GM19463 (cell line): Measurements from ENCODE around the gene CENPU.
"Not testable (repeated sequence)": the region's sequence is repeated elsewhere in the genome, so short reads cannot be mapped to it uniquely, and the experiment has no call there.

Source experiments
- ATAC-seq: cut with Tn5 transposase; IDR thresholded peaks from one replicate; pipeline ENCODE4 v1.9.1; 2021; ENCODE audit warnings: mild to moderate bottlenecking, moderate library complexity; ENCODE audit not compliant: unreplicated experiment

Gene CENPU

GRCh38 chr4:184752496-184753275 lies 18.8 kb upstream of the CENPU start:
- no peak for ATAC-seq

GRCh38 chr4:184751585-184751956 lies 17.7 kb upstream of the CENPU start:
- no peak for ATAC-seq

DNA sequence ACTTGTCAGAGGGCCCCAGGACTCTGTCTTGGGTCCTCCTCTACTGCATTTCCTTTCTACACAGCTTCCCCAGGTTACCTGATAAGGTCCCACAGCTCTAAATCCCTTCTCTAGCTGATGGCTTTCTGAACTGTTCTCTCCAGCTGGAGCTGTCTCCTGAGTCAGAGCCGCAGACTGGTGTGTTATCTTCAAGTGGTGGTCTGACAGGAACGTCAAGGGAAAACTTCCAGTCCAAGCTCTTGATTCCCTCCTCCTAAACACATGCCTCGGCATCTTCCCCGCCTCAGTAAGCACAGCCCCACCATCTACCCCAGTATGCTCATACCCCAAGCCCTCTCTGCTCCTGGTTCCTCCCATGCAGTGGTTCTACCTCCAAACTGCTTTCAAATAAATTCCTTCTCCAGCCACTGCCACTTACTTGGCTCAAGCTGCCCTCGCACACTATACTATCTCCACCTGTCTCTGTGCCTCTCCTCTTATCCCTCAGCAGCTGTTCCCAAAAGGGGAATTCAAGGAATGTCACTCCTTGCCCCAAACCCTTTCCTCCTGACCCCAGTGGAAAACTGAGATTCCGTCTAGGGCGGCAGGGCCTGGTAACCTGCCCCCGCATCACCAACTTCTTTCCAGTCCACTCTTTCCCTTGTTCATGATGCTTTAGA lies 17.2 kb upstream of the CENPU start:
- ATAC-seq: no peak

GRCh38 chr4:184748251-184748652 lies 14.4 kb upstream of the CENPU start:
- ATAC-seq: no peak

GRCh38 chr4:184747034-184747830 lies 13.3 kb upstream of the CENPU start:
- ATAC-seq: peak; percentile 40

GRCh38 chr4:184745831-184746795 lies 12.2 kb upstream of the CENPU start:
- no peak for ATAC-seq

GRCh38 chr4:184744236-184744635 lies 10.3 kb upstream of the CENPU start:
- no peak for ATAC-seq

GRCh38 chr4:184743650-184744049 lies 9.8 kb upstream of the CENPU start:
- no peak for ATAC-seq

DNA sequence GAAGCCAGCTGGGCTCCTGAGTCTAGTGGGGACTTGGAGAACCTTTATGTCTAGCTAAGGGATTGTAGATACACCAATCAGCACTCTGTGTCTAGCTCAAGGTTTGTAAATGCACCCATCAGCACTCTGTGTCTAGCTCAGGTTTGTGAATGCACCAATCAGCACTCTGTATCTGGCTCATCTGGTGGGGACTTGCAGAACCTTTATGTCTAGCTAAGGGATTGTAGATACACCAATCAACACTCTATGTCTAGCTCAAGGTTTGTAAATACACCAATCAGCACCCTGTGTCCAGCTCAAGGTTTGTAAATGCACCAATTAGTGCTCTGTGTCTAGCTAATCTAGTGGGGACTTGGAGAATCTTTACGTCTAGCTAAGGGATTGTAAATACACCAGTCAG lies 7.8 kb upstream of the CENPU start:
- ATAC-seq: not testable (repeated sequence)

- ATAC-seq: no peak
Observed at GRCh38 chr4:184740980-184741391, 7.1 kb upstream of the CENPU start.

DNA sequence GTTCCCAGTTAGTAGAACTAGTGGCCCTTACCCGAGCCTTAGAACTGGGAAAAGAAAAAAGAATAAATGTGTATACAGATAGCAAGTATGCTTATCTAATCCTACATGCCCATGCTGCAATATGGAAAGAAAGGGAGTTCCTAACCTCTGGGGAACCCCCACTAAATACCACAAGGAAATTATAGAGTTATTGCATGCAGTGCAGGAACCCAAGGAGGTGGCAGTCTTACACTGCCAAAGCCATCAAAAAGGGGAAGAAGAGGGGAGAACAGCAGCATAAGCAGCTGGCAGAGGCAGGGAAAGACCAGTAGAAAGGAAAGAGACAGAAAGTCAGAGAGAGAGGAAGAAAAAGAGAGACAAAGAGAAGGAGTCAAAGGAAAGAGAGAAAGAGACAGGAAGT lies 5.7 kb upstream of the CENPU start:
- ATAC-seq: not testable (repeated sequence)

- ATAC-seq: no peak
Observed at GRCh38 chr4:184734758-184735157, 862 bp upstream of the CENPU start.

- no peak for ATAC-seq
Observed at GRCh38 chr4:184732126-184732525, 1.8 kb downstream of the CENPU start.

GRCh38 chr4:184731056-184731455 lies 2.8 kb downstream of the CENPU start:
- no peak for ATAC-seq

GRCh38 chr4:184729946-184730345 lies 4.0 kb downstream of the CENPU start:
- no peak for ATAC-seq

DNA sequence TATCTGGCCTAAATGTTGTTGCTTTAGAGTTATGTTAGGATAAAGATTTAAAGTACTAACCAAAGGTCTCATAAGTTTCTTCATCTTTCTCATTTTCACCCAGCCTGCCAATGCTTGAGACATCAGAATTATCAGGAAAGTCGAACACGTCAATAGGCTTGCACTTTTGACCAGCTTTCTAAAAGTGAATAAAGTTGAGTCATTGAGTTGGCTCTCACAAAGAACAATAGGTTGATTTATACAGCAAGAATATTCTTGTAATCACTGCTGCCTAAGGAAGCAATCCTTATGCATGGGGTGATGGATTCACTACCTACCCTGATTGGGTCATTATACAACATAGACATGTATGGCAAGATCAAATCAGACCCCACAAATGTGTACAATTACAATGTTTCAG lies 5.0 kb downstream of the CENPU start:
- ATAC-seq: no peak

DNA sequence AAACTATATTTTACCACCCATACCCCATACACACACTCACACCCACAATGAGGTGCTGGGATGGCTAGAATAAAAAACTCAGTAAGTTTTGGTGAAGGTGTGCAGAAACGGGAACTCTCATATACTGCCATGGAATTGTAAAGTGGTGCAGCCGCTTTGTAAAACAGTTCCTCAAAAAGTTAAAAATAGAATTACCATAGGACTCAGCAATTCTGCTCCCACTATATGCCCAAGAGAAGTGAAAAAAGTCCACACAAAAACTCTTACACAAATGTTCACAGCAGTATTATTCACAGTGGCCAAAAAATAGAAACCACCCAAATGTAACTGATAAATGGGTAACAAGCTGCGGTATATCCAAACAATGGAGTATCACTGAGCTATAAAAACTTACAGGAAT lies 6.5 kb downstream of the CENPU start:
- ATAC-seq: no peak

DNA sequence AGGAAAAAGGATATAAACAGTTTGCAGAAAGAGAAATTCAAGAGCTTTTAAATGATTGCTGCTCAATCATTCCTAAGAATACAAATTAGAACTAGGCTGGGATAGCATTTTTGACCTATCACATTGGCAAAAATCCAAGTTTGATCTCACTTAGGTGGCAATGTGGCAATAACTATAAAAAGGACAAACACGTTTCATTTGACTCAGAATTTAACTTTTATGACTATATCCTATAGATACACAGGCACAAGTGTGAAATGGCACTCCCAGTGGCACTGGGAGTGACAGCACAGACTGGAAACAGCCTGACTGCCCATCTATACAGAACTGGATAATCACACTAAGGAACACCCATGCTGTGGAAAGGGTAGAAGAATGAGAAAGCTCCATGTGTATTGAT lies 11.1 kb downstream of the CENPU start:
- ATAC-seq: no peak

DNA sequence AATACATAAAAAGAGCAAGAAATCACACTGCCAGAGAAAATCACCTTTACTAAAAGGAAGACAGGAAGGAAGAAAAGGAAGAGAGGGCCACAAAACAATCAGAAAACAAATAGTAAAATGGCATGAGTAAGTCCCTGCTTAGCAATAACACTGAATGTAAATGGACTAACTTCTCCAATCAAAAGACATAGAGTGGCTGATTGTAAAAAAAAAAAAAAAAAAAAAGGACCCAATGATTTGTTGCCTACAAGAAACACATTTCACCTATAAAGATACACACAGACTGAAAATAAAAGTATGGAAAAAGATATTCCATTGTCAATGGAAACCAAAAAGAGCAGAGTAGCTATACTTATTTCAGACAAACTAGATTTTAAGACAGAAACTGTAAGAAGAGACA lies 12.6 kb downstream of the CENPU start:
- no peak for ATAC-seq

DNA sequence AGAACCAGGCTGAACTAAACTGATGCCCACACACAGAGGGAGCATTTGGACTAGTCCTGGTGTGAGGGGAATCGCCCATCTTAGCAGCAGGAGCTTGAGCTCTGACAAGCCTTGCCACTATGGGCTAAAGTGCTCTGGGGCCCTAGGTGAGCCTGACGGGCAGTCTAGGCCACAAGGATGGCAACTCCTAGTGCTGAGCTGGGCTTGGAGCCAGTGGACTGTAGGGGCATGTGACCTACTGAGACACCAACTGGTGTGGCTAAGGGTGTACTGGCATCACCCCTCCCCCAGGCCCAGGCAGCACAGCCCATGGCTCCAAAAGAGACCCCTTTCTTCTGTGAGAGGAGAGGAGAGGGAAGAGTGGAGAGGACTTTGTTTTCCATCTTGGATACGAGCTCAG lies 14.5 kb downstream of the CENPU start:
- ATAC-seq: no peak

- ATAC-seq: no peak
Observed at GRCh38 chr4:184715526-184715925, 18.4 kb downstream of the CENPU start.
